Measurements from ENCODE around the gene RPL11.
A peak's percentile ranks its signal among the peaks of the same experiment; 100 is the strongest.

Gene RPL11

GRCh38 chr1:23691499-23692307, at the start of gene RPL11:
RPL11 (plus strand) TSS chr1:23691806; CDS start chr1:23691824, 18 bp downstream.
- peak; percentile 84 for DNase-seq (ENCODE audit: low read depth)
- TF ChIP-seq CTCF (IDR thresholded peaks at IDR 0.05; ENCODE audit: control insufficient read depth, extremely low read depth, insufficient read depth), result peak; percentile 42
- peak within 1 kb of the TSS; percentile 87 for H3K4me3 ChIP-seq (ENCODE audit: low read depth, low read length)

DNA sequence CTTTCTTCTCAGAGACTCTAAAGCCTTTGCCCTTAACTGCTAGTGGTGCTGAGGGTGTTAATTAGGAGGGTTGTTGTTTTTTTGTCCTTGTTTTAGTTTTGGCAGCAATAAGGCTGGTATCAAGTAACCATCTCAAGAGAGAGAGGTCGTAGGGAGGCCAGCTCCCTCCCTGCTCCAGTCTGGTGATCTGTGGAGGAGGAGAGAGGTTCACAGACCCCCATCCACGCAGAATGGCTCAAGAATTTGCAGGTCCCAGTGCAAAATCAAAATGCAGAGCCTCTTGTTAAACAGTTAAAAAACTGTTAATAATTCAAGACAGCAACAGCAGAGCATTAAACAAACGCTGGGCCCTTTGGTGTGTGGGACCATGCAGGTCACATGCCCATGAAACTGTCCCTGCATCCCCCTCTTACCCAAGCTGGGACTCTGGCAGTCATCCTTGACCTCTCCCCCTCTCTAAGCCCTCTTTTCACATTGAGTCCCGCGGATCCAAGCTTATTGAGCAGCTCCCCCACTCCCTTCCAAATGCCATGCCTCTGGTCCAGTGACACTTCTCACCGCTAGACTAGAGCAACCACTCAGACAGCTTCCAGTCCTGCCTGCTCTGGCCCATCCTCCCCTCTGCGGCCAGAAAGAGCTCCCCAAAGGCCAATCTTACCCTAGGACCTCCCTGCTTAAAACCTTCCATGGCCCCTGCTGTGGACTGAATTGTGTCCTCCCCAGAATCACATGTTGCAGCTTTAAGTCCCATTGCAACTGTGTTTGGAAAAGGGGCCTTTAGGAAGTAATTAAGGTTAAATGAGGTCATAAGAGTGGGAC, 47.7 kb upstream of the RPL11 start:
- DNase-seq (ENCODE audit: low read depth), result no peak
- no peak overlapping the region for H3K4me3 ChIP-seq (ENCODE audit: low read depth, low read length)
- TF ChIP-seq CTCF (IDR thresholded peaks at IDR 0.05; ENCODE audit: control insufficient read depth, extremely low read depth, insufficient read depth), result no peak

DNA sequence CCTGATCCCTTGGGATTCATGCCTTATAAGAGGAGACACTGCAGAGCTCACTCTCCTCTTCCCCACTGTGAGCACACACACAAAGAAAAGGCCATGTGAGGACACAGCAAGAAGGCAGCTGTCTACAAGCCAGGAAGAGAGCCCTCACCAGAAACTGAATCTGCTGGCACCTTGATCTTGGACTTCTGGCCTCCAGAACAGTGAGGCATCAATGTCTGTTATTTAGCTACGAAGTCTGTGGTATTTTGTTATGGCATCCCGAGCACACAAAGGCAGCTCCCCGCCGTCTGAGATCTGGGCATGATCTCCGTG, 47.1 kb upstream of the RPL11 start:
- DNase-seq (ENCODE audit: low read depth), result no peak
- no peak for TF ChIP-seq CTCF (IDR thresholded peaks at IDR 0.05; ENCODE audit: control insufficient read depth, extremely low read depth, insufficient read depth)
- no peak overlapping the region for H3K4me3 ChIP-seq (ENCODE audit: low read depth, low read length)

- no peak for DNase-seq (ENCODE audit: low read depth)
- no peak overlapping the region for H3K4me3 ChIP-seq (ENCODE audit: low read depth, low read length)
- TF ChIP-seq CTCF (IDR thresholded peaks at IDR 0.05; ENCODE audit: control insufficient read depth, extremely low read depth, insufficient read depth), result no peak
Observed at GRCh38 chr1:23645338-23645737, 46.3 kb upstream of the RPL11 start.

DNA sequence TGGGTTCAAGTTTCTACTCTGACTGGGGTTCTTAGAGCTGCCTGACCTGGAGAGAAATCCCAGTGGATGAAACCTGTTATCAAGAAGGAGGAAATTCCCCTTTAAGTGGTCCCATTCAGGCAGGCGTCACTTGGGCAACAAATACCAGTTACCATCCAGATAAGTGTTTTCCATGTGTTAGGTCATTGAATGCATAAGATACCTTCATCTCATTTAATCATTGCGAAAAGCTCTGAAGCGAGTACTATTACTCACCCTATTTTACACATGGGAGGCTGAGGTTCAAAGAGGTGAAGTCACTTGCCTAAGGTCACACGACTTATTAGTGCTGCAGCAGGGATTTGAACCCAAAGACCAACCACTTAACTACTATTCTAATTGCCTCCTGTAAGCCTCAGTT, 45.5 kb upstream of the RPL11 start:
- DNase-seq (ENCODE audit: low read depth), result no peak
- H3K4me3 ChIP-seq (ENCODE audit: low read depth, low read length), result no peak overlapping the region
- TF ChIP-seq CTCF (IDR thresholded peaks at IDR 0.05; ENCODE audit: control insufficient read depth, extremely low read depth, insufficient read depth), result no peak

DNA sequence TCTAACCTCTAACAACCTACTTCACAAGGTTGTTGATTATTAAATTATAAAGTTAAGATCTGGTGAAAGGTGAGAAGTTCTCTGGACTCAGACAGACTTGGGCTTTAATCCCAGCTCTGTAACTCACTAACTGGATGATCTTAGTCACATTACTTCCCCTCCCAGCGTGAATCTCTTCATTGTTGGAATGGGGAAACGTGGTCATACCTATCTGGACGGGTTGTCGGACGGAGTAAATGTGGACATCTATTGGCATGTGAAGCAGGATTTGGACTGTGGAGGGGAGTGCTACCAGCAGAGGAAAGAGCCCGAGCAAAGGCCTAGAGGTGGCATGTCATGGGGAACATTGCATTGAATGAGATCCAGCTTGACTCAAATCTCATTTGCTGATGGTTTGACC, 45.1 kb upstream of the RPL11 start:
- TF ChIP-seq CTCF (IDR thresholded peaks at IDR 0.05; ENCODE audit: control insufficient read depth, extremely low read depth, insufficient read depth), result no peak
- H3K4me3 ChIP-seq (ENCODE audit: low read depth, low read length), result no peak overlapping the region
- no peak for DNase-seq (ENCODE audit: low read depth)
